HG02938 (cell line): ENCODE data around the gene CAMSAP1.

Experiments used
- ATAC-seq: cut with Tn5 transposase; IDR thresholded peaks from one replicate; pipeline ENCODE4 v1.9.1; 2021; ENCODE audit warnings: mild to moderate bottlenecking, moderate library complexity; ENCODE audit not compliant: unreplicated experiment

Gene CAMSAP1

GRCh38 chr9:135884328-135885035, 22.9 kb downstream of the CAMSAP1 start:
- ATAC-seq, result no peak

- ATAC-seq, result no peak
Observed at GRCh38 chr9:135883410-135884089, 23.8 kb downstream of the CAMSAP1 start.

GRCh38 chr9:135882011-135882410, 25.3 kb downstream of the CAMSAP1 start:
- ATAC-seq, result no peak

- ATAC-seq, result no peak
Observed at GRCh38 chr9:135880438-135880837, 26.9 kb downstream of the CAMSAP1 start.

GRCh38 chr9:135879619-135880018, 27.7 kb downstream of the CAMSAP1 start:
- ATAC-seq, result no peak

- no peak for ATAC-seq
Observed at GRCh38 chr9:135879237-135879601, 28.1 kb downstream of the CAMSAP1 start.

- no peak for ATAC-seq
Observed at GRCh38 chr9:135878528-135879236, 28.7 kb downstream of the CAMSAP1 start.

- ATAC-seq, result no peak
Observed at GRCh38 chr9:135877791-135878527, 29.4 kb downstream of the CAMSAP1 start.

- ATAC-seq, result no peak
Observed at GRCh38 chr9:135876936-135877335, 30.4 kb downstream of the CAMSAP1 start.

- no peak for ATAC-seq
Observed at GRCh38 chr9:135874859-135875258, 32.5 kb downstream of the CAMSAP1 start.

- ATAC-seq, result no peak
Observed at GRCh38 chr9:135869909-135870308, 37.4 kb downstream of the CAMSAP1 start.

GRCh38 chr9:135865531-135865930, 41.8 kb downstream of the CAMSAP1 start:
- no peak for ATAC-seq

GRCh38 chr9:135864447-135865049, 42.8 kb downstream of the CAMSAP1 start:
- ATAC-seq, result no peak

GRCh38 chr9:135862809-135863208, 44.5 kb downstream of the CAMSAP1 start:
- no peak for ATAC-seq

GRCh38 chr9:135858491-135859185, 48.7 kb downstream of the CAMSAP1 start:
- ATAC-seq, result no peak

GRCh38 chr9:135857843-135858242, 49.5 kb downstream of the CAMSAP1 start:
- no peak for ATAC-seq

GRCh38 chr9:135857371-135857786, 50.0 kb downstream of the CAMSAP1 start:
- ATAC-seq, result no peak

- no peak for ATAC-seq
Observed at GRCh38 chr9:135851748-135852147, 55.6 kb downstream of the CAMSAP1 start.

GRCh38 chr9:135850737-135851136, 56.6 kb downstream of the CAMSAP1 start:
- no peak for ATAC-seq

- ATAC-seq, result no peak
Observed at GRCh38 chr9:135849181-135849580, 58.2 kb downstream of the CAMSAP1 start.
